OCI-LY7 (cell line): ENCODE results near the gene KNDC1. TPM values are rescaled to one million over a fixed set of nuclear protein-coding genes. Genes with fewer than 3 reads are reported as not detected.

Experiments used
- BruUV-seq: library from RNA; stranded (reverse); fragments of 400-500 nt; replicated peaks from 2 replicates; lab custom pipeline; 2021; lab: Mats Ljungman, UMichigan
- CTCF ChIA-PET: fragments of 300-600 bp; sonication (Branson Sonifier 250); formaldehyde crosslinking; loops from one replicate; lab custom pipeline; 2022; ENCODE audit warnings: antibody characterized with exemption; ENCODE audit not compliant: unreplicated experiment; lab: Charles Lee
- POLR2A ChIA-PET: fragments of 300-600 bp; sonication (Branson Sonifier 250); formaldehyde crosslinking; loops from one replicate; lab custom pipeline; 2022; ENCODE audit warnings: antibody characterized with exemption; lab: Charles Lee
- DNase-seq: peaks from one replicate; pipeline ENCODE4 v3.0.0-alpha.2; 2015; ENCODE audit warnings: low spot score
- H2AFZ ChIP-seq: fragments of 200-600 bp; sonication (generic), shearing (Covaris generic); 2 replicates; pipeline ENCODE4 v1.6.1; 2014; ENCODE audit warnings: mild to moderate bottlenecking, antibody characterized with exemption, low read length, moderate library complexity
- H3K27ac ChIP-seq: fragments of 200-600 bp; sonication (generic); 2 replicates; pipeline ENCODE4 v1.5.1; 2014; ENCODE audit warnings: mixed run types, low read depth, mild to moderate bottlenecking, moderate library complexity, low read length, inconsistent platforms; ENCODE audit not compliant: poor library complexity, severe bottlenecking
- H3K36me3 ChIP-seq: fragments of 200-600 bp; sonication (generic); 2 replicates; pipeline ENCODE4 v1.6.1; 2014; ENCODE audit warnings: mild to moderate bottlenecking, antibody characterized with exemption, low read length, moderate library complexity, mixed read lengths; ENCODE audit not compliant: insufficient read depth
- H3K4me1 ChIP-seq: fragments of 200-600 bp; sonication (generic); 2 replicates; pipeline ENCODE4 v1.5.1; 2014; ENCODE audit warnings: mild to moderate bottlenecking, low read length; ENCODE audit not compliant: insufficient read depth, poor library complexity, severe bottlenecking
- H3K4me2 ChIP-seq: fragments of 200-600 bp; sonication (generic); 2 replicates; pipeline ENCODE4 v1.6.1; 2014; ENCODE audit warnings: mild to moderate bottlenecking, low read length
- H3K4me3 ChIP-seq: fragments of 200-600 bp; sonication (generic); 2 replicates; pipeline ENCODE4 v1.5.1; 2014; ENCODE audit warnings: mild to moderate bottlenecking, low read depth, low read length; ENCODE audit not compliant: poor library complexity, severe bottlenecking
- H3K79me2 ChIP-seq: fragments of 200-600 bp; sonication (generic); 2 replicates; pipeline ENCODE4 v1.6.1; 2016; ENCODE audit warnings: low read depth, mild to moderate bottlenecking, low read length, moderate library complexity, mixed read lengths; ENCODE audit not compliant: insufficient read depth
- H3K9me2 ChIP-seq: fragments of 200-600 bp; sonication (generic); 2 replicates; pipeline ENCODE4 v1.6.1; 2016; ENCODE audit warnings: mild to moderate bottlenecking, low read length, mixed read lengths; ENCODE audit not compliant: insufficient read depth
- H3K9me3 ChIP-seq: fragments of 200-600 bp; sonication (generic); 2 replicates; pipeline ENCODE4 v1.6.1; 2014; ENCODE audit warnings: mild to moderate bottlenecking, mixed run types, low read length, mixed read lengths
- H4K20me1 ChIP-seq: fragments of 200-600 bp; sonication (generic); 2 replicates; pipeline ENCODE4 v1.6.1; 2014; ENCODE audit warnings: mild to moderate bottlenecking, antibody characterized with exemption, low read length, moderate library complexity, mixed read lengths; ENCODE audit not compliant: insufficient read depth
- EZH2phosphoT487 ChIP-seq: fragments of 200-600 bp; sonication (generic); IDR thresholded peaks from 2 replicates; pipeline ENCODE4 v1.6.1; 2018; ENCODE audit warnings: low read depth, borderline replicate concordance, mild to moderate bottlenecking, mixed run types, antibody characterized with exemption, low read length, moderate library complexity, mixed read lengths
- intact Hi-C: fragments of 100-400 bp; cut with micrococcal nuclease; formaldehyde crosslinking; loops from one replicate; pipeline ENCODE4 v1.10.0; 2022; ENCODE audit not compliant: unreplicated experiment
- total RNA-seq, 2 experiments: library from RNA; depleted of rRNA in 1 of 2; stranded (reverse); fragments of >200 nt in 1 of 2; shearing (Covaris generic) in 1 of 2; gene quantifications; 2 replicates each; pipeline ENCODE4 v1.2.3, GENCODE V29; 2014 to 2022
- TF ChIP-seq, protein P1 (sequence below): fragments of 200-600 bp; sonication (generic); conservative IDR thresholded peaks from 2 replicates; pipeline ENCODE4 v1.5.1; 2014; ENCODE audit warnings: mild to moderate bottlenecking, antibody characterized with exemption, low read length, moderate library complexity, mixed read lengths

Gene KNDC1
- total RNA-seq, 2 experiments from 2014 or later: not detected

DNA sequence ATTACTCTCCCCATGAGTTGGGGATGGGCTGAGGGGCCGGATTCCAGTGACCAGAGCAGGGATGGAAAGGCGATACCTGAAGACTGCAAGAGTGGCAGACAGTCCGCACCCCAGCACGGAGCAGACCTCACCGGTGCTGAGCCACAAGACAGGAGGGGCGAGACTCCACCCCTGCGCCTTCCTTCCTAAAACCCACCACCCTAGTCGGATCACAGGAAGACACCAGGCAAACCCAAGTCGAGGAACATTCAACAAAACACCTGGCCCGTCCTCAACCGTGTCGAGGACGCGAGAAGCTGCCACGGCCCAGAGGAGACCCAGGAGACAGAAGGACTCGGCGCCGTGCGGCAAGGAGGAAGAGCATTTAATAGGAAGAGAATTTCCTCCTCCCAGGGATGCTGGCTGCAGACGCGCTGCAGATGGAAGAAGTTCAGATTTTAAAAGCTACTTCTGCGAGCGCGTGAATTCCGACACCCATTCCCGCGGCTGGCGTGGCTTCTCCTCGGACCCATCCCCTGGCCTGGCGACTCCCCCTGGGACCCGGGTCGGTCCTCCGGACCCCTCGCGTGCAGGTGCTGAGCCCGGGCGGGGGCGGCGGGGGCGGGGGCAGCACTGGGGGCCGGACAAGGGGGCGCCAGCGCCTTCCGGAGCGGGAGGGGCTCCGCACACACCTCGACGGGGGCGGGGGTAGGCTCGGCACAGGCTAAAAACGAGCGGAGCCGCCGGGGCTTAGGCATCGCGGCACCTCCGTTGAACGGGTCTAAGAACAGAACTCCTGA is 69.4 kb downstream of the KNDC1 start:
- H3K9me3 ChIP-seq: no peaks in the 10 kb centered on the region
- TF ChIP-seq, protein P1, sequence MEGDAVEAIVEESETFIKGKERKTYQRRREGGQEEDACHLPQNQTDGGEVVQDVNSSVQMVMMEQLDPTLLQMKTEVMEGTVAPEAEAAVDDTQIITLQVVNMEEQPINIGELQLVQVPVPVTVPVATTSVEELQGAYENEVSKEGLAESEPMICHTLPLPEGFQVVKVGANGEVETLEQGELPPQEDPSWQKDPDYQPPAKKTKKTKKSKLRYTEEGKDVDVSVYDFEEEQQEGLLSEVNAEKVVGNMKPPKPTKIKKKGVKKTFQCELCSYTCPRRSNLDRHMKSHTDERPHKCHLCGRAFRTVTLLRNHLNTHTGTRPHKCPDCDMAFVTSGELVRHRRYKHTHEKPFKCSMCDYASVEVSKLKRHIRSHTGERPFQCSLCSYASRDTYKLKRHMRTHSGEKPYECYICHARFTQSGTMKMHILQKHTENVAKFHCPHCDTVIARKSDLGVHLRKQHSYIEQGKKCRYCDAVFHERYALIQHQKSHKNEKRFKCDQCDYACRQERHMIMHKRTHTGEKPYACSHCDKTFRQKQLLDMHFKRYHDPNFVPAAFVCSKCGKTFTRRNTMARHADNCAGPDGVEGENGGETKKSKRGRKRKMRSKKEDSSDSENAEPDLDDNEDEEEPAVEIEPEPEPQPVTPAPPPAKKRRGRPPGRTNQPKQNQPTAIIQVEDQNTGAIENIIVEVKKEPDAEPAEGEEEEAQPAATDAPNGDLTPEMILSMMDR: no peak
- H3K4me2 ChIP-seq: no peak overlapping the region
- no peak overlapping the region for H3K27ac ChIP-seq
- no TSS peak for BruUV-seq
- no peak overlapping the region for H2AFZ ChIP-seq
- no peaks in the 10 kb centered on the region for H3K4me1 ChIP-seq
- no peak for DNase-seq
- no peaks in the 10 kb centered on the region for H3K36me3 ChIP-seq
- intact Hi-C loops: no loop called here
- H3K4me3 ChIP-seq: no peak overlapping the region
- POLR2A ChIA-PET: no interaction called here
- H4K20me1 ChIP-seq: no peaks in the 10 kb centered on the region
- CTCF ChIA-PET: no interaction called here
- no peaks in the 10 kb centered on the region for H3K79me2 ChIP-seq
- H3K9me2 ChIP-seq: no peaks in the 10 kb centered on the region

DNA sequence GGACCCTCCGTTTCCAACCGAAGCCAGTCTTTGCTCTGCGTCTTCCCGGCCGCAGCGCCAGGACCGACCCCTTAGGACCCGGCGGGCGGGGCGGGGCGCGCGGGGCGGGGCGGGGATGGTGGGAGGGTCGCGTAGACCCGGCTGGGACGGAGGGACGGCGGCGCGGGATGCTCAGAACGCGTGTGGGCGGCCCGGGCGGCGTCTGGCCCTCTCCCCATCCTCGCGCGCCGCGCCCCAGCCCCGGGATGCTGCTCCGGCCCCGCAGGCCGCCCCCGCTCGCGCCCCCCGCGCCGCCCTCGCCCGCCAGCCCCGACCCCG is 70.0 kb downstream of the KNDC1 start, which contains the start of gene UTF1:
Gene UTF1 (plus strand): TSS at position 174 of the 318 bp plus-strand sequence. CDS start 72 bp downstream, at position 246.
- no TSS peak for BruUV-seq
- intact Hi-C loops: no loop called here
- no peaks in the 10 kb centered on the region for H4K20me1 ChIP-seq
- H3K79me2 ChIP-seq: no peaks in the 10 kb centered on the region
- CTCF ChIA-PET: no interaction called here
- no peak within 1 kb of the TSS for H3K4me2 ChIP-seq
- no peak for DNase-seq
- H3K9me3 ChIP-seq: no peaks in the 10 kb centered on the region
- no peaks in the 10 kb centered on the region for H3K4me1 ChIP-seq
- POLR2A ChIA-PET: no interaction called here
- no peak within 1 kb of the TSS for H2AFZ ChIP-seq
- no peak within 1 kb of the TSS for H3K27ac ChIP-seq
- no peak for TF ChIP-seq EZH2phosphoT487
- TF ChIP-seq, protein P1: no peak
- no peak within 1 kb of the TSS for H3K4me3 ChIP-seq
- no peaks in the 10 kb centered on the region for H3K9me2 ChIP-seq
- no peaks in the 10 kb centered on the region for H3K36me3 ChIP-seq

DNA sequence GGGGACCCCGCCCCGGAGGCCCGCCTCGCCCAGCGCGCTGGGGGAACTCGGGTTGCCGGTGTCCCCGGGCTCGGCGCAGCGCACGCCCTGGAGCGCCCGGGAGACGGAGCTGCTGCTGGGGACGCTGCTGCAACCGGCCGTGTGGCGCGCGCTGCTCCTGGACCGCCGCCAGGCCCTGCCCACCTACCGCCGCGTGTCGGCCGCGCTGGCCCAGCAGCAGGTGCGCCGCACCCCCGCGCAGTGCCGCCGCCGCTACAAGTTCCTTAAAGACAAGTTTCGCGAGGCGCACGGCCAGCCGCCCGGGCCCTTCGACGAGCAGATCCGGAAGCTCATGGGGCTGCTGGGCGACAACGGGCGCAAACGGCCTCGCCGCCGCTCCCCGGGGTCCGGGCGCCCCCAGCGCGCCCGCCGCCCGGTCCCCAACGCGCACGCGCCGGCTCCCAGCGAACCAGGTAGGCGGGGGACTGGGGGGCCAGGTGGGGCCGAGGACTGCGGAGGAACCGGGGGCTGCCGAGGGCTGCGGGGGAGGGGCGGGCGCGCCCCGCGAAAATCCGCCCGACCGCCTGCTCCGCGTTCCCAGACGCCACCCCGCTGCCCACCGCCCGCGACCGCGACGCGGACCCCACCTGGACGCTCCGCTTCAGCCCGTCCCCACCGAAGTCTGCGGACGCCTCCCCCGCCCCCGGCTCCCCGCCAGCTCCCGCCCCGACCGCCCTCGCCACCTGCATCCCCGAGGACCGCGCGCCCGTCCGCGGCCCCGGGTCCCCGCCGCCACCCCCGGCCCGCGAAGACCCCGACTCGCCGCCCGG is 70.6 kb downstream of the KNDC1 start:
- POLR2A ChIA-PET: no interaction called here
- Histone ChIP-seq H3K4me1 (no peaks in the 10 kb centered on the region), H3K36me3 (no peaks in the 10 kb centered on the region), H3K4me2 (no peak overlapping the region), H3K27ac (no peak overlapping the region), H3K4me3 (no peak overlapping the region), H3K79me2 (no peaks in the 10 kb centered on the region), H3K9me2 (no peaks in the 10 kb centered on the region), H2AFZ (no peak overlapping the region), H3K9me3 (no peaks in the 10 kb centered on the region), H4K20me1 (no peaks in the 10 kb centered on the region)
- CTCF ChIA-PET: no interaction called here
- TF ChIP-seq, protein P1: no peak
- TF ChIP-seq EZH2phosphoT487: no peak
- BruUV-seq: no TSS peak
- DNase-seq: no peak
- intact Hi-C loops: no loop called here
